ENCODE data around the gene LNPEP. TPM values are rescaled to one million over a fixed set of nuclear protein-coding genes. Genes with fewer than 3 reads are reported as not detected.

Gene LNPEP
- total RNA-seq, 6 experiments from 2014 or later, result 7.5 to 11.2 (median 9.9) TPM

DNA sequence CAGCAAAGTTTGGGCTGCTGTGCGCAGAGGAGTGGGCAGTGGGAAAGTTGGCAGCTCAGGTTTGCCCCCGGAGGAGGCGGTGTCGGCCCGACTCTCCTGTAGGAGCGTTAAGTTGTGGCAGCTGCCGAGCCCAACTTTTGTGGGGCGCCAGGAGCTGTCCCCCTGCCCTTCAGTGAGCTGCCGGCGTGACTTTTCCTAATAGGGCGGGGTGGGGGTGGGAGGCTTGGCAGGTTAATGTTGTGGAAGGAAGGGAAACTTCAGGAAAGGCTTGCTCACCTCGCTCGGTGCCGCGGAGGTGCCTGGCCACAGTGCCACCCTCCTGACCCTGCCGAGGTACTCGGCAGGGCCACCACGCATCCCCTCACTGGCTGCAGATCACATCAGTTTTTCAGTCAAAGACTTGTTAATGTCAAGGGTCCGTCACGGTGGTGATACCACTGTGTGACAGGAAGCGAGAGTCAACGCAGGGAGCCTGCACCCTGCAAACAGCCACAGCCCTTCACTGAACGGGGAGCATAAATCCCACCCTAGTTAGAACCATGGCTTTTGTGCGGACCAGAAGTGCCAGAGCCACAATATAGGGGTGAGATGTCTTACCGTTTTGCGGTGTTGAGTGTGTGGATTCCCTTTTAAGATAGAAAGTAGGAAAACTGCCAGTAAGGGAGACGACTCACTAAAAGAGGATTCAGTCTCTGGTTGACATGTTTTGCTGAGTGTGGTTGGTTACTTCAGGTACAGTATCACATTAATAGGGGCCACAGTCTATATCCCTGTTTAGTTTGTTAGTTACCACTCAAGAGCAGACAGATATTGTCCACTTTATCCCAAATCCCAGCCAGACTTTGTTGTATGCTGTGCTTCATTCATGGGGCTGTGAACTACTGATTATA is 796 bp downstream of the LNPEP start:
- Histone ChIP-seq H3K4me1 (peaks cover 0 to 20% (median 7%) of the 10 kb centered on the region in 4 donors), H3K27me3 (no peaks in the 10 kb centered on the region), H3K36me3 (no peaks in the 10 kb centered on the region), H3K4me3 (peak overlapping the region; percentile 81 to 87 (median 86)), H3K9me3 (peaks cover 0 to 2% (median 0%) of the 10 kb centered on the region in 4 donors), H3K27ac (peak overlapping the region; percentile 89 to 97 (median 92))
- intact Hi-C loops (cut with DNase I), result no loop called here
- no peak for TF ChIP-seq POLR2A (IDR thresholded peaks at IDR 0.05)
- TF ChIP-seq, protein P1, sequence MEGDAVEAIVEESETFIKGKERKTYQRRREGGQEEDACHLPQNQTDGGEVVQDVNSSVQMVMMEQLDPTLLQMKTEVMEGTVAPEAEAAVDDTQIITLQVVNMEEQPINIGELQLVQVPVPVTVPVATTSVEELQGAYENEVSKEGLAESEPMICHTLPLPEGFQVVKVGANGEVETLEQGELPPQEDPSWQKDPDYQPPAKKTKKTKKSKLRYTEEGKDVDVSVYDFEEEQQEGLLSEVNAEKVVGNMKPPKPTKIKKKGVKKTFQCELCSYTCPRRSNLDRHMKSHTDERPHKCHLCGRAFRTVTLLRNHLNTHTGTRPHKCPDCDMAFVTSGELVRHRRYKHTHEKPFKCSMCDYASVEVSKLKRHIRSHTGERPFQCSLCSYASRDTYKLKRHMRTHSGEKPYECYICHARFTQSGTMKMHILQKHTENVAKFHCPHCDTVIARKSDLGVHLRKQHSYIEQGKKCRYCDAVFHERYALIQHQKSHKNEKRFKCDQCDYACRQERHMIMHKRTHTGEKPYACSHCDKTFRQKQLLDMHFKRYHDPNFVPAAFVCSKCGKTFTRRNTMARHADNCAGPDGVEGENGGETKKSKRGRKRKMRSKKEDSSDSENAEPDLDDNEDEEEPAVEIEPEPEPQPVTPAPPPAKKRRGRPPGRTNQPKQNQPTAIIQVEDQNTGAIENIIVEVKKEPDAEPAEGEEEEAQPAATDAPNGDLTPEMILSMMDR (IDR thresholded peaks at IDR 0.05), result no peak
- WGBS (ENCODE audit: insufficient coverage, low coverage, low lambda C conversion rate, missing lambda C conversion rate), result 2% methylated on average over 9 of the region's 27 CpGs
- peak; percentile 56 to 68 (median 56) for DNase-seq
- ATAC-seq, result peak in 2 of 4 donors; percentile 0

DNA sequence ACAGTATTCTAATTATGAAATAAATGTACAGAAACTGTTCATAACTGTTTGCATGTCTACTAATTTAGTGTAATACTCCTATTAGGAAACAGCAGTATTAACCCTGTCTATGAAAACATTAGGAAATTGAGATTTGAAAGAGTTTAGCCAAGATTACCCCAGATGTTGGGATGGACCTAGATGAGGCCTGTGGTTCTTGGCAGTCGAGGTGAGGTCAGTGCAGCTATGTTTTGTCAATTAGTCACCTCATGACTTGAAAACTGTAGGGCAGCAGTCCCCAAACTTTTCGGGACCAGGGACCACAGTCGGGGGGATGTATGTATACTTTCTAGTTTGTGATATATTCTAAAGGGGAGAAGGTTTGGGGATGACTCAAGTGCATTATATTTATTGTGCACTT is 4.7 kb downstream of the LNPEP start:
- Histone ChIP-seq H3K27ac (no peak overlapping the region), H3K4me3 (no peak overlapping the region), H3K9me3 (no peaks in the 10 kb centered on the region), H3K36me3 (no peaks in the 10 kb centered on the region), H3K4me1 (peaks cover 0 to 9% (median 0%) of the 10 kb centered on the region in 4 donors), H3K27me3 (no peaks in the 10 kb centered on the region)
- DNase-seq (no peak), ATAC-seq (no peak)
- 71% methylated on average over 3 of the region's 3 CpGs for WGBS (ENCODE audit: insufficient coverage, low coverage, low lambda C conversion rate, missing lambda C conversion rate)
- TF ChIP-seq POLR2A (IDR thresholded peaks at IDR 0.05), result no peak
- TF ChIP-seq, protein P1 (IDR thresholded peaks at IDR 0.05), result no peak
- intact Hi-C loops (cut with DNase I), result no loop called here

DNA sequence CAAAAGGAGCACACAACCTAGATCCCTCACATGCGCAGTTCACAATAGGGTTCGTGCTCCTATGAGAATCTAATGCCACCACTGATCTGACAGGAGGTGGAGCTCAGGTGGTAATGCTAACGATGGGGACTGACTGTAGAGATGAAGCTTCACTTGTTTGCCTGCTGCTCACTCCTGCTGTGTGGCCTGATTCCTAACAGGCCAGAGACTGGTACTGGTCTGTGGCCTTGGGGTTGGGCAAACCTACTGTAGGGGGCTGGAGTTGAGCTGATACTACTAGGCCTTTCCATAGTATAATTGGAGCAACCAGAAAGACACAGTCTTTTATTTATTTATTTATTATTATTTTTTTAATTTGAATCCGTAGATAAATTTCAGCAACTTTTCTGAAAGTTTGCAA is 5.3 kb downstream of the LNPEP start:
- WGBS (ENCODE audit: insufficient coverage, low coverage, low lambda C conversion rate, missing lambda C conversion rate), result 94% methylated on average over 4 of the region's 4 CpGs
- Histone ChIP-seq H3K36me3 (no peaks in the 10 kb centered on the region), H3K4me3 (no peak overlapping the region)

DNA sequence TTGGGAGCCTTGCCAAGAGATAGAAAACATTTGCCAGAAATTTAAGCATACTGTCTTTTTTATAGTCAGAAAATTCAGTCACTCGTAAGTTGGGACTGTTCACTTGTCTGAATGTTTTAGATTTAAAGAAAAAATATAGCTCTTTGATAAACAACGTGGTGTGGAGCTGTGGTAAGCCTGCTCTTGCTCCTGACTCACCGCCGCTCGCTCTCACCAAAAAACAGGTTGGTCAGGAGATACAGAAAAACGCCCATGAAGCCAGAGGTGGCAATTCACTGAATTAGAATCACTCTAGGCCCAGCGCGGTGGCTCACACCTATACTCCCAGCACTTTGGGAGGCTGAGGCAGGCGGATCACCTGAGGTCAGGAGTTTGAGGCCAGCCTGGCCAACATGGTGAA is 6.2 kb downstream of the LNPEP start:
- Histone ChIP-seq H3K27me3 (no peaks in the 10 kb centered on the region), H3K4me3 (no peak overlapping the region), H3K4me1 (peaks cover 0 to 9% (median 0%) of the 10 kb centered on the region in 4 donors), H3K9me3 (no peaks in the 10 kb centered on the region), H3K27ac (no peak overlapping the region), H3K36me3 (no peaks in the 10 kb centered on the region)
- ATAC-seq (no peak), DNase-seq (no peak)
- intact Hi-C loops (cut with DNase I), result no loop called here
- WGBS (ENCODE audit: insufficient coverage, low coverage, low lambda C conversion rate, missing lambda C conversion rate), result 94% methylated on average over 8 of the region's 9 CpGs
- TF ChIP-seq, protein P1 (IDR thresholded peaks at IDR 0.05), result no peak
- TF ChIP-seq POLR2A (IDR thresholded peaks at IDR 0.05), result no peak

More for the DNA sequence above, 5.3 kb downstream of the LNPEP start:
- Histone ChIP-seq H3K27me3 (no peaks in the 10 kb centered on the region), H3K27ac (no peak overlapping the region), H3K4me1 (peaks cover 0 to 9% (median 0%) of the 10 kb centered on the region in 4 donors), H3K9me3 (no peaks in the 10 kb centered on the region)
- intact Hi-C loops (cut with DNase I), result no loop called here
- DNase-seq, result no peak
- ATAC-seq, result no peak
- TF ChIP-seq, protein P1 (IDR thresholded peaks at IDR 0.05), result no peak
- TF ChIP-seq POLR2A (IDR thresholded peaks at IDR 0.05), result no peak
